DND-41 (cell line): ENCODE data around the gene SORBS1.

ENCODE experiments used
- ATAC-seq: fragments of 200-7000 bp; cut with Tn5 transposase; 3 replicates; pipeline ENCODE4 v1.9.1; 2021; ENCODE audit warnings: low read depth; ENCODE audit not compliant: insufficient read depth
- DNase-seq: peaks from one replicate; pipeline ENCODE4 v3.0.0-alpha.2; 2020
- H2AFZ ChIP-seq: 2 replicates; pipeline ENCODE4 v1.6.0; 2012; ENCODE audit warnings: low read depth, low read length
- H3K27ac ChIP-seq: 2 replicates; pipeline ENCODE4 v1.5.1; 2012; ENCODE audit warnings: low read length, inconsistent platforms
- H3K27me3 ChIP-seq: fragments of 200-600 bp; sonication (generic); 2 replicates; pipeline ENCODE4 v1.6.0; 2012; ENCODE audit warnings: low read length, mild to moderate bottlenecking, inconsistent platforms; ENCODE audit not compliant: insufficient read depth, poor library complexity
- H3K36me3 ChIP-seq: 2 replicates; pipeline ENCODE4 v1.5.1; 2012; ENCODE audit warnings: low read length, inconsistent platforms; ENCODE audit not compliant: insufficient read depth
- H3K4me1 ChIP-seq: 2 replicates; pipeline ENCODE4 v1.5.1; 2012; ENCODE audit warnings: mild to moderate bottlenecking, low read length; ENCODE audit not compliant: insufficient read depth
- H3K4me2 ChIP-seq: 2 replicates; pipeline ENCODE4 v1.6.0; 2012; ENCODE audit warnings: mild to moderate bottlenecking, moderate library complexity, low read length, inconsistent platforms; ENCODE audit not compliant: insufficient read depth
- H3K4me3 ChIP-seq, 2 experiments: fragments of 200-600 bp in 1 of 2; shearing (Covaris generic) in 1 of 2; 2 replicates each; pipeline ENCODE4 v1.5.1; 2012 to 2016; ENCODE audit warnings: inconsistent platforms in 2 of 2, low read length in 2 of 2, mild to moderate bottlenecking in 2 of 2, low read depth in 1 of 2, moderate library complexity in 1 of 2
- H3K79me2 ChIP-seq: 2 replicates; pipeline ENCODE4 v1.6.0; 2012; ENCODE audit warnings: low read length, inconsistent platforms; ENCODE audit not compliant: insufficient read depth
- H3K9ac ChIP-seq: 2 replicates; pipeline ENCODE4 v1.6.0; 2012; ENCODE audit warnings: low read depth, mild to moderate bottlenecking, inconsistent platforms, low read length, moderate library complexity
- H3K9me3 ChIP-seq: 2 replicates; pipeline ENCODE4 v1.5.1; 2012; ENCODE audit warnings: low read length, moderate library complexity, mild to moderate bottlenecking, inconsistent platforms; ENCODE audit not compliant: insufficient read depth, severe bottlenecking
- H4K20me1 ChIP-seq: 2 replicates; pipeline ENCODE4 v1.6.0; 2012; ENCODE audit warnings: low read length; ENCODE audit not compliant: insufficient read depth
- EZH2 ChIP-seq: IDR thresholded peaks from 3 replicates; pipeline ENCODE4 v1.6.1; 2012; ENCODE audit warnings: borderline replicate concordance, low read depth, mild to moderate bottlenecking, moderate library complexity, low read length, inconsistent platforms; ENCODE audit not compliant: severe bottlenecking
- TF ChIP-seq, protein P1 (sequence below): IDR thresholded peaks from 2 replicates; pipeline ENCODE4 v1.5.1; 2012; ENCODE audit warnings: borderline replicate concordance, low read length, moderate library complexity, mild to moderate bottlenecking; ENCODE audit not compliant: poor library complexity, severe bottlenecking; ENCODE audit errors: extremely low read depth

SORBS1 gene

DNA sequence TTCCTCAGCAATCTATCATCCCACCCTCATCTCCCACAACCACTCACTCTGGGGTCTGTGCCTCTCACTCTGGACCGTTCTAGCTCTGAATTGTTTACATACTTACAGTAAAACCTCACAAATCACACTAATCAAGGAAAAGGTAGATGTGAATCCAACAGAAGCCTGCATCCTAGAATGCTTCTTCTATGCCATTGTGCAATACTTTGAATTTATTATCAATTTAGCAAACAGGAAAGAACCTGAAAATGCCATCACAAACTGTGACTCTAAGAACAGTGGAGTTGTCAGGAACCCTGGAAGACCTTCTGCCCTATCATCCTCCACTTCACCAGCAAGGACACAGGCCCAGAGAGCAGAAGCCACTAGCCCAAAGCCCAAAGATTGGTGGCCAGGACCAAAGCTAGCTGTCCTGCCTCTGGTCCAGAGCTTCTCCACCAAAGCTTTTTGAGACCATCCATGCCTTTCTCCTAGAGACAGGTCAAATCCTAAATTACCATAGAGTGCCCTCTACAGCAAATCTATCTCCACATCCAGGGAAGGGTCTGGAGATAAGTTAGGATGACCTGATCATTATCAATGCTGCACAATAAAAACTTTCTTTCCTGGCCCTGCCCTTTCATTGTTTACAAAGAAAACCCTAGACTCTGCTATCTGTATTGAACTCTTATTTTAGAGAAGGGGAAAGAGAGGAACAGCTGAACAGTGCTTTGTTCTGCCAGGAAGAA lies 2.4 kb downstream of the SORBS1 start:
- Histone ChIP-seq H3K27ac (no peak overlapping the region), H2AFZ (no peak overlapping the region), H3K9me3 (no peaks in the 10 kb centered on the region), H3K36me3 (no peaks in the 10 kb centered on the region), H3K4me3 (no peak overlapping the region), H3K79me2 (no peaks in the 10 kb centered on the region), H3K4me2 (no peak overlapping the region), H4K20me1 (no peaks in the 10 kb centered on the region), H3K9ac (no peak overlapping the region), H3K4me1 (no peaks in the 10 kb centered on the region), H3K27me3 (no peaks in the 10 kb centered on the region)
- TF ChIP-seq, protein P1, sequence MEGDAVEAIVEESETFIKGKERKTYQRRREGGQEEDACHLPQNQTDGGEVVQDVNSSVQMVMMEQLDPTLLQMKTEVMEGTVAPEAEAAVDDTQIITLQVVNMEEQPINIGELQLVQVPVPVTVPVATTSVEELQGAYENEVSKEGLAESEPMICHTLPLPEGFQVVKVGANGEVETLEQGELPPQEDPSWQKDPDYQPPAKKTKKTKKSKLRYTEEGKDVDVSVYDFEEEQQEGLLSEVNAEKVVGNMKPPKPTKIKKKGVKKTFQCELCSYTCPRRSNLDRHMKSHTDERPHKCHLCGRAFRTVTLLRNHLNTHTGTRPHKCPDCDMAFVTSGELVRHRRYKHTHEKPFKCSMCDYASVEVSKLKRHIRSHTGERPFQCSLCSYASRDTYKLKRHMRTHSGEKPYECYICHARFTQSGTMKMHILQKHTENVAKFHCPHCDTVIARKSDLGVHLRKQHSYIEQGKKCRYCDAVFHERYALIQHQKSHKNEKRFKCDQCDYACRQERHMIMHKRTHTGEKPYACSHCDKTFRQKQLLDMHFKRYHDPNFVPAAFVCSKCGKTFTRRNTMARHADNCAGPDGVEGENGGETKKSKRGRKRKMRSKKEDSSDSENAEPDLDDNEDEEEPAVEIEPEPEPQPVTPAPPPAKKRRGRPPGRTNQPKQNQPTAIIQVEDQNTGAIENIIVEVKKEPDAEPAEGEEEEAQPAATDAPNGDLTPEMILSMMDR: no peak
- no peak for TF ChIP-seq EZH2
- ATAC-seq (no peak), DNase-seq (no peak)

DNA sequence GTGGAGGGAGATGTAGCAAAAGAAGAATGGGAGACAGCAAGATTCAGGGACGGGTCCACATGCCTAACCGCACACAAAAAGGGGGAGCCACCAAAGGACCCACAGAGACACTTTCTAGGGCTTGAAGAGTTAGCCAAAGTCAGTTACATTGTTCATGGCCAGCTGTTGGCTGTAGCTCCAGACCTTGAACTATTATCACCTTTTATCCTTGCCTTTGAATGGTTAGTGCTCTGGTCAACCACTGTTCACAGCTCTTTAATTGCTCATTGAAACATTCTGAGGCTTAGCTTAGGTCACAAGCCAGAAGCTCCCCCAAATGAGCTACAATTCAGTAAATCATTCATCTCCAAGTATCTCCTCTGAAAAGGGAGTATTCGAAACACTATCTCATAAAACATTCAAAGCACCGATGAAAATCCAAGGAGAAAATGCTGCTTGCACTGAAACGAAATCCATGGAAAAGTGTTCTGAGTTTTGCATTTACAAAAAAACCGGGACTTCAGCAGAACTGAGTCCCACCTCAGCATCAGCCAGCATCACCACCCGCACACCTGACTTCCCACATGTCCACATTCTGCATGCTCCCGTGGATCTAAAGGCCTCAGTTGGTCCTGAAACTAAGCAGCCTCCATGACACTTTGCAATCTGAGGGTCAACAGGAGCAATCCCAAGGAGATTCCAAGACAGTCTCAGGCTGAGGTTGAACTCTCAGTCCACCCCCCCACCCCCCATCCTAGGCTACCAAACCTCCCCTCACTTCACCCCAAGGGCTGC lies 4.0 kb downstream of the SORBS1 start:
- Histone ChIP-seq H3K36me3 (no peaks in the 10 kb centered on the region), H3K27me3 (no peaks in the 10 kb centered on the region), H3K4me3 (no peak overlapping the region), H3K9me3 (no peaks in the 10 kb centered on the region), H2AFZ (no peak overlapping the region), H3K79me2 (no peaks in the 10 kb centered on the region), H3K4me1 (no peaks in the 10 kb centered on the region), H3K27ac (no peak overlapping the region), H3K9ac (no peak overlapping the region), H4K20me1 (no peaks in the 10 kb centered on the region), H3K4me2 (no peak overlapping the region)
- TF ChIP-seq, protein P1: no peak
- no peak for TF ChIP-seq EZH2
- DNase-seq (no peak), ATAC-seq (no peak)

DNA sequence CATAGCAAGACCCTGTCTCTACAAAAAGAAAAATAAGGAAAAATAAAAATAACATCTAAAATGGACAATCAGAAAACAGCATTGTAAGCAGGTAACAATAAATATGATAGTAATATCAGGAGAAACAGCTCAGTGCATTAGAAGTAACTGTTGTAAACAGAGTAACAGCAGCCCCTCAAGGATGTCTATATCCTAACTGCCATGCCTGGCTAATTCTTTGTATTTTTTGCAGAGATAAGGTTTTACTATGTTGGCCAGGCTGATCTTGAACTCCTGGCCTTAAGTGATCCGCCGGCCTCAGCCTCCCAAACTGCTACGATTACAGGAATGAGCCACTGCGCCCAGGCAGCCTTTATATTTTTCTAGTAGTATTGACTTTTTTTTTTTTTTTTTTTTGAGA lies 7.5 kb downstream of the SORBS1 start:
- no peak overlapping the region for H2AFZ ChIP-seq
- H3K27me3 ChIP-seq: peaks cover 8% of the 10 kb centered on the region
- H3K4me1 ChIP-seq: no peaks in the 10 kb centered on the region
- no peak overlapping the region for H3K4me3 ChIP-seq
- H3K79me2 ChIP-seq: no peaks in the 10 kb centered on the region
- H3K27ac ChIP-seq: no peak overlapping the region
- H4K20me1 ChIP-seq: no peaks in the 10 kb centered on the region
- H3K9me3 ChIP-seq: no peaks in the 10 kb centered on the region
- no peak overlapping the region for H3K9ac ChIP-seq
- ATAC-seq: no peak
- no peak for DNase-seq
- H3K4me2 ChIP-seq: no peak overlapping the region
- TF ChIP-seq, protein P1: no peak
- no peak for TF ChIP-seq EZH2
- H3K36me3 ChIP-seq: no peaks in the 10 kb centered on the region
